Body of pancreas (tissue), 4 donors: ENCODE measurements around the gene KRABD2.

Experiments used
- CTCF ChIP-seq, 7 experiments: fragments of 450-650 bp in 4 of 7; fragments of 200-600 bp in 3 of 7; sonication (generic) in 3 of 7; IDR thresholded peaks; one replicate each; pipeline ENCODE4 v1.5.1; 2016 to 2019; ENCODE audit warnings: antibody characterized with exemption in 7 of 7
- POLR2A ChIP-seq, 3 donors: fragments of 450-650 bp; IDR thresholded peaks; one replicate each; pipeline ENCODE4 v1.6.1; 2016; ENCODE audit warnings: antibody characterized with exemption in 3 of 3, mild to moderate bottlenecking in 2 of 3

GRCh38 chr17:8337802-8338752 is 38.4 kb downstream of the KRABD2 start:
- no peak for TF ChIP-seq CTCF (IDR thresholded peaks at IDR 0.05)
- TF ChIP-seq POLR2A (IDR thresholded peaks at IDR 0.05) = no peak
